NCI-H510A (cell line): ENCODE measurements around the gene RHBDL1.
A peak's percentile ranks its signal among the peaks of the same experiment; 100 is the strongest.

Experiments
- DNase-seq: peaks from one replicate; lab custom pipeline; 2025; lab: John Stamatoyannopoulos, UW

Gene RHBDL1

DNA sequence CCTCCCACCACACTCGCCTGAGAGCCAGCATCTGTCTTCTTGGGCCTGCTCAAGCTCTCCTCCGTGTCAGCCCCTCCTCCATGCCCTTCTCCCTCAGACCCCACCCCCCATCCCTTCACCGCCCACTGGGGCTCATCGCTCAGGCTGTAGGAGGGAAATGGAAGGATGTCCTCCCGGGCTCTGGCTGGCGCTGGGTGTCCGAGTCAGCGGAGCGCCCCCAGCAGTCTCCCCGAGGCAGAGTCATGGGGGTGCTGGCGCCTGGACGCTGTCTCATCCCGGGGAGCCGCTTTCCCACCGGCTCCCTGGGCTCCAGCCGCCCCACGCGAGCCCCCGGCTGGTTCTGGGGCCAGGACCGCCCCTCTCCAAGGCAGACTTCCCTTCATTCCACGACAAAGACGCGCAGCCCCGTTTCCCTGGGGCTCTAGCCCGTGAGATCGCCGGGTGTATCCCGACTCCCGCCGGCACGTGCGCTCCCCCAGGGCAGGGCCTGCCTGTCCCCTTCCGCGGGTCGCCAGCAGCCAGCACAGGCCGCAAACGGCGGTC, 45.0 kb downstream of the RHBDL1 start:
- DNase-seq: peak; percentile 74

GRCh38 chr16:720990-721764, 45.7 kb downstream of the RHBDL1 start, which contains the start of gene ANTKMT:
ANTKMT (plus strand) TSS chr16:721146; CDS start chr16:721275, 129 bp downstream.
- DNase-seq: peak; percentile 76

DNA sequence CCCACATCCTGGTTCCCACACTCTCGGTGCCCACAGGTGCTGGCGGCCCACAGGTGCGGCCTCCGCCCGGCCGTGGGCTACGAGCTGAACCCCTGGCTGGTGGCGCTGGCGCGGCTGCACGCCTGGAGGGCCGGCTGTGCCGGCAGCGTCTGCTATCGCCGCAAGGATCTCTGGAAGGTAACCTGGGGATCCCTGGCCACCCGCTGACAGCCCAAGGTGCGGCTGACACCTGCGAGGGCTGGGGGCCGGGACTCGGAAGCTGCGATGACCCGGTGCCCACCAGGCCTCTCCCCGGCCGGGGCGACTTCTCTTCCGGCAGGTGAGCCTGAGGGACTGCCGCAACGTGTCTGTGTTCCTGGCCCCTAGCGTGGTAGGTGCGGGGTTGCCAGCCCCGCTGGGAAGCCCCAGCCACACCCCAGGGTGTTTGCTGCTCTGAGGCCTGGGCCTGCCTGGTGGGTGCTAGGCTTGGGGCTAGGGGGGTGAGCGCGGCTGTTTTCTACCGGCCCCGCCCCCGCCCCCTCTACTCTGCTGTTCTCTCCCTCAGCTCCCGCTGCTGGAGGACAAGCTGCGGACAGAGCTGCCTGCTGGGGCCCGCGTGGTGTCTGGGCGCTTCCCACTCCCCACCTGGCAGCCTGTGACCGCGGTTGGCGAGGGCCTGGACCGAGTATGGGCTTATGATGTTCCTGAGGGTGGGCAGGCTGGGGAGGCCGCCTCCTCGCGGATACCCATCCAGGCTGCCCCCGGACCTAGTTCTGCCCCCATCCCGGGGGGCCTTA, 46.5 kb downstream of the RHBDL1 start:
- DNase-seq: no peak

GRCh38 chr16:722835-723633, 47.6 kb downstream of the RHBDL1 start:
- DNase-seq: no peak

GRCh38 chr16:723695-724094, 48.2 kb downstream of the RHBDL1 start:
- no peak for DNase-seq

GRCh38 chr16:724188-725040, 48.9 kb downstream of the RHBDL1 start:
- no peak for DNase-seq

- no peak for DNase-seq
These were observed 49.5 kb downstream of the RHBDL1 start for GRCh38 chr16:725041-725376.

DNA sequence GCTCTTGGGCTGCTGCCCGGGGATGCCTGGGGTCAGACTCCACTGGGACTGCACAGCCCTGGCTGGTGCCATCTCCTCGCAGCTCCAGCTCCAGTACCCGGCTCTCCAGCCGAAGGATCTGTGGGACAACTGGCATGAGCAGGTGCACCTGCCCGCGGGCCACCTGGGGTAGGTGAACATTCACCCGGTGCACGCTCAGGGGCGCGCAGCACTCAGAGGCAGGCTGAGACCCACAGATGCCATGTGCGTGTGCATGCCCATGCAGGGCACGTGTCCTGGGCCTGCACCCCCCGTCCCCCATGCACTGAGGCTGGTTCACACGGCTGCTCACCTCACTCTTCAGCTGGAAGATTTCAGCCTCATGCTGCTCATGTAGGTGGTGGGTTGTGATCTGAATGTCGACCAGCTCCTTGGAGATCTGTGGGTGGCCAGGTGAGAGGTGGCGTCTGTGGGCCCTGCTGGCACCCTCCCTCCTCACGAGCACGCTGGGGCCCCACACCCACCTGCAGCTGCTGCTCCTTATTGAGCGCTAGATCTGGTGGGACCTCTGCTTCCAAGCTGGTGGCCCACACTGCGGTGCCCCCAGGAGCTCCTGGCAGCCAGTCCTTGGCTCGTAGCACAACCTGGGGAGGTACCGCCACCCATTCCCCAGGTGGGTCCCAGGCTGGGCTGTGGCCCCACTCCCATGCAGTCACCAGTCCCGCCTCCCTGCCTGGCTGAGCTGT, 50.2 kb downstream of the RHBDL1 start:
- no peak for DNase-seq

- DNase-seq: no peak
These were observed 50.6 kb downstream of the RHBDL1 start for GRCh38 chr16:726188-726437.

DNA sequence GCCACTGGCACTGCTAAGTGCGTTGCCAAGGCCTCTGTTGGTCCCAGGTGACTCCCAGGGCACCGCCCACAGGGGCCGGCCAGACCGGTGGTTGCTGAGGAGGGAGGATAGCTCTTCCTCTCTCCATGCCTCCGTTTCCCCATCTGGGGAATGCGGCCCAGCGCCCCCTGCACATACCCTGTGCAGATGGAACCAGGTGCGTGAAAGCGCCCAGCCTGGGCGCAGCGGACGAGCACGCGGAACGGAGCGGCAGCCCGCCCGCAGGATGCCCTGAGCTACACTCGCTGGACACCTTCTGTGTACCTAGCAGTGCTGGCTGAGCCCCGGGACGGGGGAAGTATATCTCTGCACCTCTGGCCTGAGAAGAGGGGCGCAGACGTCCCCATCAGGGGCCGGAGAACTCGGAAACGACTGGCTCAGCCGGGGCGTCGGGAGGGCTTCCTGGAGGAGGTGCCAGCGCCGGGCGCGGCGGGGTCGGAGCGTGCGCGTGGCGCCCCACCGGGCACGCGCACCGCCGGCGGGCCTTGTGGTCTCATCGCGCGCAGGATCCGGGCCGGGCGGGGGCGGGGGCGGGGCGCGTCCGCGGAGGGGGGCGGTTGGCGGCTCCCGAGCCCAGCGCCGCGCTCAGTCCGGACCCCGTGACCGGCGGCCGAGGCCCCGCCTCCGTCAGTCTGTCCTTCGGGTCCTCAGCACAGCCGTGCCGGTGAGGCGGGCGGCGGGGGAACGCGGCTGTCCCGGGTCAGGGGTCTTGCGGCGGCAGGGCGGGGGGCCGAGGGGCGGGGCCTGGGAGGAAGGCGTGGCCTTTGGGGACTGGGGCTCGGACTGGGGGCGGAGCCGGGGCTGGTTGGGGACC, 51.2 kb downstream of the RHBDL1 start, which contains the start of the genes CCDC78 and HAGHL:
Gene CCDC78 (minus strand): TSS at position 6 of the 853 bp plus-strand sequence. CDS start 76 bp downstream, outside the sequence.
Gene HAGHL (plus strand): TSS at position 669 of the 853 bp plus-strand sequence. CDS start 404 bp downstream, outside the sequence.
- no peak for DNase-seq

GRCh38 chr16:727291-727977, 52.0 kb downstream of the RHBDL1 start:
- no peak for DNase-seq
